Measurements from ENCODE around the gene ATF7IP.

The ATF7IP gene

DNA sequence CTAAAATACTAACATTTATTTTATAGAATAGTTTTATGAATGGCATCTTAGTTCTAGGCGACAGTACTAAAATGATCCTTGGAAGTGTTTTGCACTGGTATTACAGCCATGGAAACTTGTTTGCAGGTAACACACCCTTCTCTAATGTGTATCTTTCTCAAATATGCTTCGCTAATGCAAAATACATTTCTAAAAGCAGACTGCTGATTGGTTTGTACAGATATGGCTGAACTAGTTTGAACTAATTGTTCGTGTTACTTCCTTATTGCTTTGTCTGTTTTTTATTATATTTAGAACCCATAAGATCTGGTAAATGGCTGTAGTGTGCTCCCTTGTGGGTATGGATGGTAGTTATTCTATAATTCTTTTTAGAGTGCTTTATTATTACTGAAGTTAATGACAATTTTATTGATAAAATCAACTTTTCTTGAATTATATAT is 53.0 kb downstream of the ATF7IP start:
- no peak for DNase-seq (ENCODE audit: low read depth)

GRCh38 chr12:14422516-14423230 is 57.2 kb downstream of the ATF7IP start:
- DNase-seq (ENCODE audit: low read depth), result no peak

GRCh38 chr12:14424545-14424944 is 59.1 kb downstream of the ATF7IP start:
- DNase-seq (ENCODE audit: low read depth), result no peak

DNA sequence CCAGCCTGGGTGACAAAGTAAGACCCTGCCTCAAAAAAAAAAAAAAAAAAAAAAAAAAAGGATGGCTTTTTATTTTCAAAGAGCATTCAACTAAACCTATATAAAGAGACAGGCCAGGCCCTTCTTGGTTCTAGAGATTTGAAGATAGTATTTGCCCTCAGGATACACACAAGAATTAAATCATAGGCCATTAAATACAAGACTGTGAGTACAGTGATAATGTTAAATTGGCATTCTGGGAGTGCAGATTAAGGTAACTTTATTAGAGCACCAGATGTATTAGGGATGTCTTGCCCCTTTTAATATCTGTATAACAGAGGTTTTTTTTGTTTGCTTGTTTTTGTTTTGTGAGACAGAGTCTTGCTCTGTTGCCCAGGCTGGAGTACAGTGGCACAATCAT is 61.3 kb downstream of the ATF7IP start:
- DNase-seq (ENCODE audit: low read depth), result no peak

- no peak for DNase-seq (ENCODE audit: low read depth)
Measured at GRCh38 chr12:14427929-14428328, 62.4 kb downstream of the ATF7IP start.

DNA sequence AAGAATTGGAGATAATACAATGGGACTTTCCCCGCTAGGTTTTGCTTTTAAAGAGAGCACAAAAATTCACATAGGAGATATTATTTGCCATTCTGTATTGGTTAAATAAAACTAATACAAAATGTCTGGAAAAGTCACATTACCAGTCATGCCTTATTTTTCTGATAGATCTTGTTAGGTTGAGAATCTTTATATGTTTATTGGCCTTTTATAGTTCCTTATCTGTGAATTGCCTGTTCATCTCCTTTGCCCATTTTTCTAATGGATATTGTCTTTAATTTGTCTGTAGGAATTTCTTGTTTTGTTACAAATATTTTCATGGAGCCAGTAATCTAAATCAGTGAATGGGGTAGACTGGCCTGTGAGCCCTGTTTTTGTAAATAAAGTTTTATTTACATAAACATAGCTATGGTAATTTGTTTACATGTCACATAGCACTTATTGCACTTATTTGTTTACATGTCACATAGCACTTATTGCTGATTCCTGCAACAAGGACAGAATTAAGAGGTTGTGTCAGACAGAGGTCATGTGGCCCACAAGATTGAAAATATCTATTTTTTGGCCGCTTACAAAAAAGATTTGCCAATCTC is 65.0 kb downstream of the ATF7IP start:
- DNase-seq (ENCODE audit: low read depth), result no peak

DNA sequence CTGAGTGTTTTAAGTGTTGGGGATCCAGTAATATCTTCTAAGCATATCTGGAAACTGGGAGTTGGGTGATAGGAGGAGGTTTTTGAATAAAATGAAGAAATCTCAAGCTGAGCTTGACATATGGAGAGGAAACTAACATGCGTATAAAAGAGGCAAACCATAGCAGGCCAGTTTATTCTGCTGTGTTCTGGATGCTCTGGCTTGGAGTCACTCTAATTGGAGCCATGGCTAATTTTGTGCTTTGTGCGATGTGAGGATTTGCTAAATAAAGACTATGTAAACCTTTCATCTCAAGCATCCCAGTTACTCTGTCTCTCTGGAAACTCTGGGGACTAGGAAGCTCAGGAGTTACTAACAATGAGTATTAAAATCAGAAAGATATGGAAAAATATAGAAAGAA is 66.5 kb downstream of the ATF7IP start:
- DNase-seq (ENCODE audit: low read depth), result no peak

GRCh38 chr12:14435627-14436026 is 70.1 kb downstream of the ATF7IP start:
- no peak for DNase-seq (ENCODE audit: low read depth)

DNA sequence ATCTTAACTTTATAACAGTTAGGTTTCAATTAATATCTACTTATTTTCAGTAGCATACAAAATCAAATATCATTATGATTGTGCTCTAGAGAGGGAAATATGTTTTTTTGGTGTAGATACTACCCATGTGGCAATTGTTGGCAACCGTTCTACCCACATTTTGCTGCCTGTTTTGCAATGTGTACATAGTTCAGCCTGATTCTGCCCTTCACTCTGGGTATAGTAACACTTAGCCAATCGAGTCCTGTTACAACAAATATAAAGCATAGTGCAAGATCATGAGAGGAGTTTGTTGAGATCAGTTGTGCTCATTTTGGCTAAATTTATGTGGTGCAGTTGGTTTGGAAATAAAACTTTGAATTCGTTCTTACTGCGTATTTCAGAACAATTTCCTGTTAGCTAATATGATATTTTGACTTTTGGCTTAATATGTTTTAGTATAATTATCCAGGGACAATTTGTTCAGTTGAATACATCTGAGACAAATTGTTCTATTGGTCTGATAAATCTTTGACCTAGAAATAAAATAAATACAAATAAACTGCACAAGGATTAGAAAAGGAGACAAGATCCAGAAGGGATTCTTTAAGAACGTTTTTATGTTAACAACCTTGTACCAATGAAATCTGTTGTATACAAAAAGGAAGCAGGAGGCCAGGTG is 76.9 kb downstream of the ATF7IP start:
- no peak for DNase-seq (ENCODE audit: low read depth)

DNA sequence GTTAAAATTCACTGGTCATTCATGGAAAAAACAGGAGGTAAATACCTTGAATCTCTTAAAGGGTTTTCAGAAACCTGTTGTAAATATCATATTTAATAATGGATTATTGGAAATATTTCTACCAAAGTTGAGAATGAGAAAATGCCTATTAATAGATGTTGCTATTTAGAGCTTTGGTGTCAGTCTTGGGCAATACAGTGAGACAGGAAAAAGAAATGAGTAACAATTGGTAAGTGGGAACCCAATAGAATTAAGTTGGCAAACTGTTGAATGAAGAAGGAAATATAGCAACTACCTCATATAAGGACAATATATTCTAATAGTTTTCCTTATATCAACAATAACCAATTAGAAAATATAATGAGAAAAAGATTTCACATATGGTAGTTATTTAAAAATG is 78.0 kb downstream of the ATF7IP start:
- DNase-seq (ENCODE audit: low read depth), result no peak

- DNase-seq (ENCODE audit: low read depth), result no peak
Measured at GRCh38 chr12:14450479-14450878, 85.0 kb downstream of the ATF7IP start.

DNA sequence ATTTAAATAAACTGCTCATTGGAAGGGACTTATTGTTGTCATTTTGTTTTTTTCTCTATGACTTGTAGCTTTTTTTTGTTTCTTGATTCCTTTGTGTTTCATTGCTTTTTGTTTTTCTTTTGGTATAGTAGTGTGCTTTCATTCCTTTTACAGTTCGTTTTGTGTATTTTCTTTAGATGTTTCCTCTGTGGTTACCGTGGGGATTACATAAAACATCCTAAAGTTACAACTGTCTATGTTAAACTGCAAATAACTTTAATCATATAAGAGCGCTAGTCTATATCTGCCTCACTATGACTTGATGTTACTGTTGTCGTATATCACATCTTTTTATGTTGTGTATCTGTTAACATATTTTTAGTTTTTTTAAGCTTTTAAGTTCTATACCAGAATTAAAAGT is 86.9 kb downstream of the ATF7IP start:
- no peak for DNase-seq (ENCODE audit: low read depth)

GRCh38 chr12:14452865-14453264 is 87.4 kb downstream of the ATF7IP start:
- DNase-seq (ENCODE audit: low read depth), result no peak

DNA sequence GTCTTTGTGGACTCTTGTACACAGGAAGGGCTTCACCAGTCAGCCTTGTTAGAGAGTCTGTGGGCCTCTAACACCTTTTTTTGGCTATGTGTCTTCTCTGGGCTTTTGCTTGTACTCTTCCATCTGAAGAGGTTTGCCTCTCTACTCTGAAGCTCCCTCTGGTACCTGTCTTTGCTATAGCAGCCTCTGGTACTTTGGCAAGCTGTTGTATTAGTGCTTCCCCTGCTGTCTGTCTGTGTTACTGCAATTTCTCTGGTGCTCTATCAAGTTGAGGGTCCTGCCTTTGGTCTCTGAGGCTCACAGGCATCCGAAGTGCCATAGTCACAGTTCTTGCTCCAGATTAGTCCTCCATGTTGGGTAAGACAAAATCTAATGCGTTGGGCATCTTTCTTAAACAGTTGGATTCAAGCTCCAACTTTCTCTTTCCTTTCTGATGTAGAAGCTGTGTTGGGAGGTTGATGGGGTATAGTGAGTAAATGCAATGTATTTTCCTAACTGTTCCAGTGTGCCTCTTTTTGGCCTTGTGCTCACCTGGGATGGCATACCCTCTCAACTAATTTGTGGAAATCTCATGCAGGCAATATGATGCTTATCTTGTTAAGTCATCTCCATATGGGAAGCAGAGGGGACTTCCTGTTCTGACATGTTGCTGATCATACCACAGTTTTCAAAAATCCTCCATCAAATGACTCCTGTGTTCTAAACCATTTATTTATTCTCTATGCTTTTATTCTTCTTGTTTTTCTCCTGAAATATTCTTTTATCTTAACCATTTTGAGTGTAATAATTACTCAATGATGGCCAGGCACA is 88.8 kb downstream of the ATF7IP start:
- DNase-seq (ENCODE audit: low read depth), result no peak

DNA sequence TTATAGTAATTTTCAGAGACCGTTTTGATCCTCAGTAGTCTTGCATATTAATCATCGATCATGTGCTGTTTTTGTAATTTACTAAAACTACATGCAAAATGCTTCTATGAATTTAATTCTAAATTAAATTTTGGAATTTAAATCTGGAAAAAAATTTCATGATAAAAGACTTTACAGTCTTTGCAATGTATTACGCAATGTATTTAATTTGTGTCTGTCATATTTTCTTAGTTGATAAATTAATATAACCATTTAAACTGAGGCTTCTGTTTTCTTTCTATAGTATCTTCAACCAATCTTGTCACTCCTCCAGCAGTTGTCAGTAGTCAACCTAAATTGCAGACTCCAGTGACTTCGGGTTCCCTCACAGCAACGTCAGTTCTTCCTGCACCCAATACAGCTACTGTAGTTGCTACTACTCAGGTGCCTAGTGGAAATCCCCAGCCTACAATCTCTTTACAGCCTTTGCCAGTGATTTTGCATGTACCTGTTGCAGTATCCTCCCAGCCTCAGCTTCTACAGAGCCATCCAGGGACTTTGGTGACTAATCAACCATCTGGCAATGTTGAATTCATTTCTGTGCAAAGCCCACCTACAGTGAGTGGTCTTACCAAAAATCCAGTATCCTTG is 94.8 kb downstream of the ATF7IP start:
- no peak for DNase-seq (ENCODE audit: low read depth)

GRCh38 chr12:14471497-14471896 is 106.0 kb downstream of the ATF7IP start:
- no peak for DNase-seq (ENCODE audit: low read depth)

DNA sequence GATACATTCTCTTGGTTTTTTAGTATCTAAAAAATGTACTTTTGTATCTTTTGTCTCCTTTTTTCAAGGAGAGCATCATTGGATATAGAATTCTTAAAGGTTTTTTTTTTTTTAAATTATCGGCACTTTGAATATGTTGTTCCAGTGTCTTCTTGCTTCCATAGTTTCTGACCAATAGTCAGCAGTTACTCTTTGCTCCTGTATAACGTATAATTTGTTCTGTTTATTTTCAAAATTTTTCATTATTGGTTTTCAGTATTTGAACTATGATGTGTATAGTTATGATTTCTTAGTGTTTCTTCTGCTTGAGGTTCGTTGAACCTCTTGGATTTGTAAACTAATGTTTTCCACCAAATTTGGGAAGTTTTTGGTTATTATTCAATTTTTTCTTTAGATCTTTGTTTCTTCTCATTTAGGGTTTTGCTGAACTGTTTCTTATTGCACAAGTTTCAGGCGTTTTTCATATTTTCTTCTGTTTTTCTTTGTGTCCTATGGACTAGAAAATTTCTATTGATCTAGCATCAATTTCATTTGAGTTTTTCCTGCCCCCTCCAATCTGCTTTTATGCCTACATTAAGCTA is 108.3 kb downstream of the ATF7IP start:
- no peak for DNase-seq (ENCODE audit: low read depth)

- DNase-seq (ENCODE audit: low read depth), result no peak
Measured at GRCh38 chr12:14479004-14479403, 113.5 kb downstream of the ATF7IP start.

DNA sequence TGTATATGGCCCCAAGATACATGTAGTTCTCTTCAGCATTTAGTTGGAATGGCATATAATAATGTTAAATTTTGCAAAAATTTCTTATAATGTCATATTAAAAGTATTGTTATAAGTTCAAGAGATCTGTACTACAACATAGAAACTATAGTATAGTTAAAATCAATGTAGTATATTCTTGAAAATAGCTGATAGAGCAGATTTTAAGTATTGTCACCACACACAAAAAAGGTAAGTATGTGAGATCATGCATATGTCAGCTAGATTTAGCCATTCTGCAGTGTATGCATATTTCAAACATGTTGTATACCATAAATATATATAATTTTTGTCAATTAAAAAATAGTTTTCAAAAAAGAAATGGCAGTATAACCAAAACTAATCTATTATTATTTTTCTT is 115.7 kb downstream of the ATF7IP start:
- DNase-seq (ENCODE audit: low read depth), result no peak

DNA sequence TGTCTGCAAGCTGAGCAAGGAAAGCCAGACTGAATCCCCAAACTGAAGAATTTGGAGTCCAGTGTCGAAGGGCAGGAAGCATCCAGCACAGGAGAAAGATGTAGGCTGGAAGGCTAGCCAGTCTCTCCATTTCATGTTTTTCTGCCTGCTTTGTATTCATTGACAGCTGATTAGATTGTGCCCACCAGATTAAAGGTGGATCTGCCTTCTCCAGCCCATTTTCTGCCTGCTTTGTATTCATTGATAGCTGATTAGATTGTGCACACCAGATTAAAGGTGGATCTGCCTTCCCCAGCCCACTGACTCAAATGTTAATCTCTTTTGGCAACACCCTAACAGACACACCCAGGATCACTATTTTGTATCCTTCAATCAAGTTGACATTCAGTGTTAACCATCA is 116.9 kb downstream of the ATF7IP start:
- no peak for DNase-seq (ENCODE audit: low read depth)

DNA sequence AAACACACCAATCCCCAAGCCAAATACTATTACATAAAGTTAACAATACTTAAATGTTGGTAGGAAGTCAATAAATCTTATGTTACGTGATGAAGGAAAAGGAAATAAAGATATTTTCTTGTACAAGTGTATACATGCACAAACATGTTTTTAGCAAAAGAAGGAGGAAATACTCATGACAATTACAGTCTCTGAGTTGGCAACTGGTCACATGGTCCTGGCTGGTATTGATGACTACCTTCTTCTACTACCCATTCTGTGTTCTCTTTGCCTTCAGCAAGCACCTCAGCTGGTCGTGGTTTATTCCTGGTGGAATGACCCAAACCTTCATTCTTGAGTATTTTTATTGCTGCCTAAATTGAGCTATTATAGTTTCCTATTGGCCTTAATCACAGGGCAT is 117.4 kb downstream of the ATF7IP start:
- no peak for DNase-seq (ENCODE audit: low read depth)

DNA sequence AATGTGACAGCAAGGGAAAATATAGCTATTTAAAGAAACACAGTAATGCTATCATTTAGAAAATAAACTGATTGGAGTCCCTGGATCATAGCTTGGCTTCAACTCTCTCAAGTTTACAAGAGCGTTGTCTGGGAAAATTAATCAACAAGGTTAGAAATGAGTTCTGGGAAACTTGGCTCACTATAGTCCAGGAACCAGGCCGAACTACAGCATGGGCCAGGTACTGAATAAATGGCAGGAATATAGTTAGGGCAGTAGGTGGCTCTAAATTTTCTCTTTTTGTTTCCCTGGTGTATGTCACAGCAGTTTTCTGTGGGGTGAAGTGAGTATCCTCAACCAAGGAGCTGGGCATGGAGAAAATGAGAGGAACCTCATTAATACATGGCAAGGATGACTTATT is 129.8 kb downstream of the ATF7IP start:
- DNase-seq (ENCODE audit: low read depth), result no peak
